COLO829 (cell line): ENCODE results near the gene ALPK1.
A peak's percentile ranks its signal among the peaks of the same experiment; 100 is the strongest.
"Not testable (repeated sequence)": the region's sequence is repeated elsewhere in the genome, so short reads cannot be mapped to it uniquely, and the experiment has no call there.

ENCODE experiments used
- DNase-seq: peaks from one replicate; pipeline ENCODE4 v3.0.0; 2012; ENCODE audit warnings: low spot score

Gene ALPK1

GRCh38 chr4:112378858-112379257 lies 81.7 kb downstream of the ALPK1 start:
- DNase-seq, result no peak

- no peak for DNase-seq
Observed at GRCh38 chr4:112379306-112379705, 82.1 kb downstream of the ALPK1 start.

GRCh38 chr4:112381996-112382692 lies 85.0 kb downstream of the ALPK1 start:
- DNase-seq, result no peak

GRCh38 chr4:112386071-112386470 lies 88.9 kb downstream of the ALPK1 start:
- DNase-seq, result no peak

- DNase-seq, result no peak
Observed at GRCh38 chr4:112402098-112402497, 104.9 kb downstream of the ALPK1 start.

- DNase-seq, result peak; percentile 57
Observed at GRCh38 chr4:112403101-112403945, 106.2 kb downstream of the ALPK1 start.

GRCh38 chr4:112410364-112410763 lies 113.2 kb downstream of the ALPK1 start:
- DNase-seq, result no peak

- DNase-seq, result no peak
Observed at GRCh38 chr4:112410804-112411203, 113.6 kb downstream of the ALPK1 start.

- DNase-seq, result no peak
Observed at GRCh38 chr4:112411781-112412550, 114.8 kb downstream of the ALPK1 start.

GRCh38 chr4:112416464-112416863 lies 119.3 kb downstream of the ALPK1 start:
- DNase-seq, result no peak

GRCh38 chr4:112418092-112418491 lies 120.9 kb downstream of the ALPK1 start:
- DNase-seq, result no peak

GRCh38 chr4:112421911-112422310 lies 124.7 kb downstream of the ALPK1 start:
- no peak for DNase-seq

GRCh38 chr4:112422644-112423043 lies 125.5 kb downstream of the ALPK1 start:
- DNase-seq, result no peak

- DNase-seq, result no peak
Observed at GRCh38 chr4:112423591-112423990, 126.4 kb downstream of the ALPK1 start.

GRCh38 chr4:112425823-112426222 lies 128.7 kb downstream of the ALPK1 start:
- DNase-seq, result no peak

- no peak for DNase-seq
Observed at GRCh38 chr4:112426416-112426815, 129.2 kb downstream of the ALPK1 start.

GRCh38 chr4:112431158-112431557 lies 134.0 kb downstream of the ALPK1 start:
- DNase-seq, result no peak

GRCh38 chr4:112436987-112437386 lies 139.8 kb downstream of the ALPK1 start:
- DNase-seq, result no peak

GRCh38 chr4:112442226-112442625 lies 145.1 kb downstream of the ALPK1 start:
- not testable (repeated sequence) for DNase-seq

GRCh38 chr4:112448306-112449132 lies 151.3 kb downstream of the ALPK1 start:
- DNase-seq, result peak; percentile 26

GRCh38 chr4:112449708-112450107 lies 152.5 kb downstream of the ALPK1 start:
- no peak for DNase-seq

- no peak for DNase-seq
Observed at GRCh38 chr4:112451104-112451503, 153.9 kb downstream of the ALPK1 start.
